Embryonic facial prominence (tissue), 1 donor: ENCODE results near the gene MMS19.

Experiments
- DNase-seq: peaks from one replicate; pipeline ENCODE4 v3.0.0-alpha.2; 2016; ENCODE audit errors: extremely low spot score

Gene MMS19, protein sequence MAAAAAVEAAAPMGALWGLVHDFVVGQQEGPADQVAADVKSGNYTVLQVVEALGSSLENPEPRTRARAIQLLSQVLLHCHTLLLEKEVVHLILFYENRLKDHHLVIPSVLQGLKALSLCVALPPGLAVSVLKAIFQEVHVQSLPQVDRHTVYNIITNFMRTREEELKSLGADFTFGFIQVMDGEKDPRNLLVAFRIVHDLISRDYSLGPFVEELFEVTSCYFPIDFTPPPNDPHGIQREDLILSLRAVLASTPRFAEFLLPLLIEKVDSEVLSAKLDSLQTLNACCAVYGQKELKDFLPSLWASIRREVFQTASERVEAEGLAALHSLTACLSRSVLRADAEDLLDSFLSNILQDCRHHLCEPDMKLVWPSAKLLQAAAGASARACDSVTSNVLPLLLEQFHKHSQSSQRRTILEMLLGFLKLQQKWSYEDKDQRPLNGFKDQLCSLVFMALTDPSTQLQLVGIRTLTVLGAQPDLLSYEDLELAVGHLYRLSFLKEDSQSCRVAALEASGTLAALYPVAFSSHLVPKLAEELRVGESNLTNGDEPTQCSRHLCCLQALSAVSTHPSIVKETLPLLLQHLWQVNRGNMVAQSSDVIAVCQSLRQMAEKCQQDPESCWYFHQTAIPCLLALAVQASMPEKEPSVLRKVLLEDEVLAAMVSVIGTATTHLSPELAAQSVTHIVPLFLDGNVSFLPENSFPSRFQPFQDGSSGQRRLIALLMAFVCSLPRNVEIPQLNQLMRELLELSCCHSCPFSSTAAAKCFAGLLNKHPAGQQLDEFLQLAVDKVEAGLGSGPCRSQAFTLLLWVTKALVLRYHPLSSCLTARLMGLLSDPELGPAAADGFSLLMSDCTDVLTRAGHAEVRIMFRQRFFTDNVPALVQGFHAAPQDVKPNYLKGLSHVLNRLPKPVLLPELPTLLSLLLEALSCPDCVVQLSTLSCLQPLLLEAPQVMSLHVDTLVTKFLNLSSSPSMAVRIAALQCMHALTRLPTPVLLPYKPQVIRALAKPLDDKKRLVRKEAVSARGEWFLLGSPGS

DNA sequence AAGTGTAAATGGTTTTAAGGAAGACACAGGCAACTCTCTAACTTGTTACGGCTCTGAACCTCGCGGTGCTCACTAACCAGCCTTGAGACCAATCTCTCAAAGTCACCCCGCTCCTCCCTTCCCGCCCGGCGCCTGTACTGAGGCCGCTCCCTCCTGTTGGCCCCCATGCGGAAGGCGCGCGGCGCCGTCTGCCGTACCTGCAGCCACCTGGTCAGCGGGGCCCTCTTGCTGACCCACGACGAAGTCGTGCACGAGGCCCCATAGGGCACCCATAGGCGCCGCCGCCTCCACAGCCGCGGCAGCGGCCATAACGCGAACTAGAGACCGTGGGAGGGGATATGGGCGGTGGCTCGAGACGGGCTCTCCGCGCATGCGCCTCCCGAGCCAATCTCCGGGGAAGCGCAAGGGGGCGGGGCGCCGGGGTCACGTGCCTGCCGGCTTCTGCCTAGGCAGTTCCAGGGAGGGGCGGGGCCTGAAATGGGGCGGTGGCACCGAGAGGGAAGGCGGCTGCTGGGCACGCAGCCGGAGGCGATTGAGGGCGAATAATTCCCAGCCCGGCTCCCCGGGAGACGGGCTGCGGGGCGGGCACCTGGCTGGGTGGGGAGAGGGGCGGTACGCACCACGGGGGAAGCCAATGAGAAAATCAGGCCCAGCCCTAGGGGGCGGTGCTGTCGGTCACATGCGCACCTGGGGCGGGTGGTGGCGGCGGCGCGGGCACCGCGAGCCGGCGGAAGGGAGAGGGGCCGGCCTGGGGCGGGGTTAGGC is at the start of gene MMS19:
Gene MMS19, minus strand, starts transcription at position 347 of the 765 bp plus-strand sequence. Its CDS starts 38 bp downstream, at position 309.
- peak; percentile 94 for DNase-seq

DNA sequence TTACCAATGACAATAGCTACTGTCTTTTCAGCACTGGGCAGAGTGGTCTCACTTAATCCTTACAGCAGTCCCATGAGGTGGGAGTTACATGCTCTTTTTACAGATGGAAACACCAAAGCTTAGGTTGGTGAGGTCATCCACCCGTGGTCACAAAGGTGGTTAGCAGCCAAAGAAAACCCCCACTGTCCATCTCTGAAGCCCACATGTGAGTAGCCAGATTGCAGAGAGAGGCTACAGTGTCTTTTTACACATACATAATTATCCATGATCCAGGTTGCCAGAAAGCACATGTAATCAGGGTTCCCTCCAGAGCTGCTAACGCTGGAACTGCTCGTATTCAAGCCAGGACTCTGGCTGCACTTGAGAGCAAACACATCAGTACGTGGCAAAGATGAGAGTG is 49.7 kb upstream of the MMS19 start:
- no peak for DNase-seq

DNA sequence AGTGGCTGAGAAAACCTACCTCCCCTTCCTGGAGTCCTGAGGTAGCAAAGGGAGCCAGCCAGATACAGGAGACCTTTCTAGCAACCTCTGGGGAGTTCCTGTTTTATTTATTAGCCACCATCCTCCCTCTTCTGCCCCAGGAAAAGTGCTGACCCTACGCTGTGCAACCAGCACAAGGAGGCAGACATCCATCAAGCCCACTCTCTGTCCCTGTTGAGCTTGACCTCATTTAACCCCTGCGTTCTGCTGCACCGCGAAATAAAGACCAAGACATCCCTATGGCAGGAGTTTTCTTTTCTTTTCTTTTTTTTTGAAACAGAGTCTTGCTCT is 49.0 kb upstream of the MMS19 start:
- DNase-seq = no peak

DNA sequence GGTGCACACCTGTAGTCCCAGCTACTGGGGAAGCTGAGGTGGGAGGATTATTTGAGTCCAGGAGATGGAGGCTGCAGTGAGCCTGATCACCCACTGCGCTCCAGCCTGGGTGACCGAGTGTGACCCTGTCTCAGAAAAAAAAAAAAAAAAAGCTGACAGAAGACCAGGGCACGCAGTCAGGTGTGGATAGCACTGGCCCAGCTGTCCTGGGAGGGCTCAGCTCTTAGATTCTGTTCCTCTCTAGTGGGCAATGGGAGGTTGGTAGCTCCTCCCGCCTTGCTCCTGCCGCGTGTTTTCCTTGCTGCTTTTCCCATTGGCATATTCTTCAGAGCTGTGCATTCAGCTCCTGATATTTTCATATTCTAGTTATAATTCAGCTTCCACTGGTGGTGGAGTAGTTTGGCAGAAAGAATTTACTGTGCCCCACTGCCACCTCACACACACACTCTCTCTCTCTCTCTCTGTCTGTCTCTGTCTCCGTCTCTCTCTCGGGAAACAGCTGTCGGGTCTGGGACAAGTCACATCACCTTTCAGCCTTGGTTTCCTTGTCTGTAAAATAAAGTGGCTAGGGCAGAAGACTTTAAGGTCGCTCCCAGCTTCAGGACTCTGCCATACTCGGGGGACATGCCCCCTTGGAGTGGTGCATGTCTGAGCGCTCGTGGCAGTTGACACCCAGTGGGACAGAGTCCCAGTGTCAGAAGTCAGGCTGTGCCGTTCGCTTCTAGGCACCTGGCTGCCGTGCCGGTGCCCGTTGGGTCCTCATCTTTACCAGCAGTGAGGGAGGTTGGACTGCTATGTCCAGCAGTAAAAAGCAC is 48.4 kb upstream of the MMS19 start:
- DNase-seq = no peak

DNA sequence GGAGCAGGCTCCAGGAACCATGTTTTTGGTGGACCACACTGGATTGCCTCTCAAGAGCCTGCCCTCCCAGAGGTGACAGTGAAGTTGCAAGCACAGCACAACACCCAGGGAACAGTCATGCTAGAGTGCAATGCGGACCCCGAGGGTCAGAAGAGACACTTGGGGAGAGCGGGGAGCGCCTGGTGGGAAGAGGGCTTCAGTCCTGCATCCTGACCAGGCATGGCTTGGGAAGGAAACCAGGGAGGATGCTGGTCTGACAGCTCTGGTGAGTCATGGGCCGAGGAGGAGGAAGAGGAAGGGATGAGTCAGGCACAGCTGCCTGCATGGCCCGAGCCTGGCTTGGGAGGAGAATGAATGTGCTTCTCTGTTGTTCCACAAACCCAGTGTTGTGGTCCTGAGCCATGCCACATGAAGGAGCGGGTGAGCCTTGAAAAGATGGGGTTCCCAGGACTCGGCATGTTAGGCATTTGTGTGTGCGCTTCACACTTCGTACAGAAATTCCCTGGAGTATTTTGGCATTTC is 44.9 kb upstream of the MMS19 start:
- no peak for DNase-seq

DNA sequence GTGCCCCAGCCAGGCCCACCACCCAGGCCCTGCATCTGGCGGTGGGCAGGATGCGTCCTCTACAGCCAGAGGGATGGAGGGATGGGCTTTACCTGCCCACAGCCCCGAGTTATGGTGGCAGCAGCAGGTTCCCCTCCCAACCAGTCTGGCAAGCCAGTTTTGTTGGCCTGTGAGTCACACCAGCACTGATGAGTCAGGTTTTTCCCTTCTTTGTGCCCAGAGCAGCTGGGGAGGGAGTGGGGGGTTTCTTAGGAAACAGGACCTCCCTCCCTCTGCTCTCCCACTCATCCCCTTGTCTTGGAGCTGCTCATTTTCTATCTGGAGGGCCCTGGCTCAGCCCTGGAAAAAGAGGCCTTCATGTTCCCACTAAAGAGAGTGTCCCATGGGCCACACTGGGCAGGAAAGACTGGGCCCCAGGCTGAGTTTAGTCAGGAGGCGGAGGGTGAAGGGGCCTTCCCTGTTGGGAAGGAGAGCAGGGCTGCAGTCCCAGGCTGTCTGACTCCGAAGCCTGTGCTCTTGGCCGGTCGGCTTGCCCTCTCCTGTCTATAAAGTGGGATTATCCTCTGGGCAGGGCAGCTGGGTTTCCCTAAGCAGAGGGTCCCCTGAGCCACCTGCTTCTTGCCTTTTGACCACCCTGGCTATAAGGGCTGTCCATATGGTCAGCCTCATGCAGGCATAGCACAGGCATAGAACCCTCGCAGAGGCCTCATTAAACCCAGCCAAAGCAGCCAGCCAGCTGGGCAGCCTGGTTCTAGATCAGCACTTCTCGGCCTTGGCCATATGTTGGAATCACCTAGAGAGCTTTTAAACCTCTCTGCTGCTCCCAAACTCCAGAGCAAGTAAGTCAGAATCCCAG is 44.2 kb upstream of the MMS19 start:
- peak; percentile 28 for DNase-seq

DNA sequence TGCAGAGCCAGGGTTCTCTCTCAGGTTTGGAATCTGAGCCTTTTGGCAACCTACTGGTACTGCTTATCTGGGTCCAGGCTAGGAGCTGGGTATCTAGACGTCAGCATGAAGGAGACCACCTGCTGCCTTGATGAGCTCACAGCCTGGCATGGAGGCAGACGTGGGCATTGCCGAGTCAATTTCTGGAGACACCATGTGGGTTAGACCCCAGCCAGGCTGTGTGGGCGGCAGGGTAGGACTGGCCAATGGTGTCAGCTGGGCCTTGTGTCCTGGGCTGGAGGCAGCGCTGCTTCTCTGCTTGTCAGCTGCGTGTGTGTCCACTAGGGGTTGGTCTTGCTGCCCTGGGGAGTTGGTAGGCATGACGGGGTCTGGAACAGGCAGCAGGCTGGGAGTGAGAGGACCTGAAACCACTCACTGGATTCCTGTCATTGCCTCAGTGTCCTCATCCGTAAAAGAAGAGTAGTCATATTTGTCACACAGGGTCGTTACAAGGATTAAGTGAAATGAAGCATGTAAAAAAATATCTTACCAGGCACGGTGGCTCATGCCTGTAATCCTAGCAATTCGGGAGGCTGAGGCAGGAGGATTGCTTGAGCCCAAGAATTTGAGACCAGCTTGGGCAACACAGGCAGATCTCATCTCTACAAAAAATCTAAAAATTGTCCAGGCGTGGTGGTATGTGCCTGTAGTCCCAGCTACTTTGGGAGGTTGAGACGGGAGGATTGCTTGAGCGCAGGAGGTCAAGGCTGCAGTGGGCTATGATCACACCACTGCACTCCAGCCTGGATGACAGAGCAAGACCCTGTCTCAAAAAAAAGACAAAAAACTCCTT is 42.7 kb upstream of the MMS19 start:
- no peak for DNase-seq

DNA sequence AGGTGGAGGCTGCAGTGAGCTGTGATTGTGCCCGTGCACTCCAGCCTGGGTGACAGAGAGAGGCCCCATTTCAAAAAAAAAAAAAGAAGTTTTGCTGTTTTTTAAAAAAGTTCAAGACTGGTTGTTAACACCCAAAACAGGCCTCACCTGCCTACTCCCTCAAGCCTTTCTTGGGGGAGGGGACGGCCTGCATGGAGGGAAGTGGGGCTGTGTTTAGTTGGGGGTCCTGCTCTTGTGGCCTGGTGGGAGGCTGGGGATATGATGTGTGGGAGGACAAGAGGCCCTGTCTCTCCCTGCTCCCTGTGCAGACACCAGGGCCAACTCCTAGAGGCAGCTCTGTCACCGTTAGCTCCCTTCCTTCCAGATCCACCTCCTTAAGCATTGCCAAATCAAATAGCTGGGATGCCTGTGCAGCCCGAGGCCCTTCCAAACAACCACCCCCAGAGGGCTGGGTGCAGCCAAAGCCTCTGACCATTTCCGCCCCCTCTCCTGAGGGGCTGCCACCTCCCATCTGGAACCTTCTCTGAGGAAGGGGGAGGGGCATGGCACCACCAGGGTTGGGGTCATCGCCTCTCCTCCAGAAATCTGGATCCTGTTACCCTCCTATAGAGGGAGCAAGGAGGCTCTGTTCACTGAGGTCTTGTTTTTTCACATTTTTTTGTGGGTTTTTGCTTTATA is 41.4 kb upstream of the MMS19 start:
- no peak for DNase-seq

DNA sequence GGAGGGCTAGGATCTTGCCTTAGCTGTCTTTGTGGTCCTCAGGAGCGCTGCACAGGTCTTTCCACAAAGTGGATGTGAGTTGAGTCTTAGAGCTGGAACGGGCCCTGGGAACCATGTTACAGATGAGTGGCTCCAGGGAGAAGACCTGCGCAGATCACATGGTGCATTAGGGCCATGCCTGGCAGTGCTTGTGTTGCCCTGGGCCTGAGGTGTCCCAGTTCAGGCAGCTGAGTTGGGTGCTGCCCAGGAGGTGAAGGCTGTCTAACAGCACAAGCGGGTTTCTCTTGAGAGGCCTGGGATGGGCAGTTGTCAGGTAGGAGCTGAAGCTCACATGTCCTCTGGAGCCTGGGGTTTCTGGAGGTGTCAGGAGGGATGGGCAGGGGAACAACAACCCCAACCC is 40.6 kb upstream of the MMS19 start:
- DNase-seq = no peak

DNA sequence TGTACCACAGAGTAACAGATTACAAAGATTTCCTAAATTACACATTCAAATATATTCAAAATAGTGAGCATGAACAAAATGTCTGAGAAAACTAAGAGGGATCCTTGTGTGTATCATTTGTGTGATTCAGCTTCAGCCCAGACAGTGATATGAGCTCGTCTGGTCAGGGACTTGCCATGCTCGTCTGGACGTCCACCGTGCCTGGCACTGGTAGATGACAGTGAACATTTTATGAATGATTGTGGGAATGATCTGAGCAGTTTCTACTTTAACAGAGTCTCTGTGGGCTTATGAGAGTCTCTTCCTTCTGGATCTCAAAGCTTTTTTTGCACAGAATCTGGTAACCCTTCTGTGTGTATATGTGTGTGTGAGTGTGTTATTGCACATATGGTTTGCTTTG is 40.2 kb upstream of the MMS19 start:
- no peak for DNase-seq

DNA sequence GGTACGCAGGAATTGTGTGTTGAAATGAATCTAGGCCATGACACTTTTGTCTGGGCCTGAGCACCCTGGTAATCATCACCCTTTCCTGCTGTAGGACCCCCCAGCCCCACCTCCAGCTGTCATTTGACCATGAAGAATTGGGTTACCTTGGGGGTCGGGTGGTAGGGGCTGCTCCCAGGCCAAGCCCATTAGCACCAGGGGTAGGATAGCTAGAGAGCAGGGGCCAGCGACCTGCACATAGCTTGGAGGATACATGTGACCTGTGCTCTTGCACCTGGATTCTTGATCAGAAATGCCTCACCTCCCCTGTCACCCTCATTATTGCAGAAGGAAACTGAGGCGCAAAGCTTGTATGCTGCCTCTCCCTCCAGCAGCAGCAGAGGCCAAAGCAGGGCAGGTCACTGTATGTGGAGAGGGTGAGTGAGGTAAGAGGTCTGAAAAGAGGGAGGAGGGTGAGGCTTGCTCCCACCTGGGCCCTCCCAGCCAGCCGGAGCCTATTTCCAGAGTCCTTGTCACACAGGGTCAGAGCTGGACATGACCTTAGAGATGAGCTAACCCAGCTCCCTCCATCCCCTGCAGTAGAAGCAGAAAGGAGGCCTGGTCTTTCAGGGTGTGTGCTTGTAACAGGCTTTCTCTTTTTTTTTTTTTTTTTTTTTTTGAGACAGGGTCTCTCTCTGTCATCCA is 39.1 kb upstream of the MMS19 start:
- no peak for DNase-seq

DNA sequence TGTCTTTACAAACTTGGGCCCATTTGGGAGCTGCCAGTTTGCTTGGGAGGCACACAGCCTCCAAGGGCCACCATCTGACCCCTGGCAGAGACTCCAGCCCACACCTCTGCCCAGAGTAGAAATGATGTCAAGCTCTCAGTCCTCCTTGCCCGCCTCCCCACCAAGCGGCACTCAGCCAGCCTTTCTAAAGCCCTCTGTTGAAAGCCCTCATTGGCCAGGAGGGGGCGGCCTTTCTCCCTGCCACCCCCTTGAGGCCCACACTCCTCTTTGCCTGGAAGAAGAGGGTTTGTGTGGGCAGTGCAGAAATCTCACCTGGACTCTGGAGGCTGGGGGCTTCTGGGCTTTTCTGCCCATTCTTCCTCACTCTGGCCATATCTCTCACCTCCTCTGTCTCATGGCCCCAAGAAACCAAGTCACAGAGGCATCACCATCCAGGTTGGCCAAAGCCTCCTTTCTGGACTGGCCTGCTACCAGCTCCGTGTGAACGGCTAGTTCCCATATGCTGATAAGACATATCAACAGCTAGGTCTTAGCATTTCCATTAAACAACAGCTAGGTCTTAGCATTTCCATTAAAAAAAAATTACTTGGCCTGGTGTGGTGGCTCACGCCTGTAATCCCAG is 36.6 kb upstream of the MMS19 start:
- no peak for DNase-seq

DNA sequence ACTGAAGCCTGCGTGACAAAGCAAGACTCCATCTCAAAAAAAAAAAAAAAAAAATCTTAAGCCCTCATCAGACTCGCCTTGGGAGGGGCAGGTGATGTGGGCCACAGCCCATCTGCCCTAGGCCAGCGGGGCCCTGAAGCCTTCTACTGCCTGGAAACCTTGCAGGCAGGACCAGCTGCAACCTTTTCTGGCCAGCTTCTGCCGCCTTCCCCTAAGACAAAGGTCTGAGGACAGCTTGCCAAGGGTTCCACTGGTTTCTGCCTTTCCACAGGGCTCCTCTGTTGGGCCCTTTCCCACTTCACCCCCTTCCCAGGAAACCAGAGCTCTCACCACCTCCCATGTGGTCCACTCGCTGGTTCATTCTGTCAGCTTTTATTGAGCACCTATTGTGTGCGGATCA is 35.7 kb upstream of the MMS19 start:
- no peak for DNase-seq

DNA sequence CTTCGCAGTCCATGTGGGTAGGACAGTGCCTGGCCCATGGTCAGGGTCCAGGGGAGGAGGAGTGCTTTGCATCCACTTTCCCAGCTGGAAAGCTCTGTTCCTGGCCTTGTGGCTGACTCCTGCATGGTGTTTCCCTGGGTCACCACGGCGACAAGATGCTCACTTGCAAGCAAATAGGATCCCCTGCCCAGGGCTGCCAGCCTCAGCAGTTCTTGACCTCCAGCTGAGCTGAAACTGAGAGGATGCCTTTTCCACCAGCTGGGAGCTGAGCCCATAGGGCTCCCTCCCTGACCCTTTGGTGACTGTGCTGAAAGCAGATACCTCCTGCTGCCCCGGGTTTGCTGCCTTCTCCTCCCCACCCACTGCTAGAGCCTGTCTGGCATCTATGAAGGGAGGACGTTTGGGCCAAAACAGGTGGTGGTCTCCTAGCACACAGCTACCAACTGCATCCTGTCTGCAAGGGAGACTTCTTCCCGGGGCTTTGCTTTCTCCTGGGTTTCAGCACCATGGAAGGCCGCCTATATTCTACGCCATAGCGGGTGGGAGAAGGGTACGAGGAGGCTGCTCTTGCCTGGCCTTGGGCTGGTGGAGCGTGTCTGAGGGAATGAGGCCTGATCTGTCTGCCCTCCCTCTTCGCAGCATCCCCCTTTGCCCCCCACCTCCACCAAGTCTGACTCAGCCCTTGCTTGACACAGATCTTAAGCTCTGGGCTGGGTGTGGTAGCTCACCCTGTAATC is 34.9 kb upstream of the MMS19 start:
- no peak for DNase-seq

DNA sequence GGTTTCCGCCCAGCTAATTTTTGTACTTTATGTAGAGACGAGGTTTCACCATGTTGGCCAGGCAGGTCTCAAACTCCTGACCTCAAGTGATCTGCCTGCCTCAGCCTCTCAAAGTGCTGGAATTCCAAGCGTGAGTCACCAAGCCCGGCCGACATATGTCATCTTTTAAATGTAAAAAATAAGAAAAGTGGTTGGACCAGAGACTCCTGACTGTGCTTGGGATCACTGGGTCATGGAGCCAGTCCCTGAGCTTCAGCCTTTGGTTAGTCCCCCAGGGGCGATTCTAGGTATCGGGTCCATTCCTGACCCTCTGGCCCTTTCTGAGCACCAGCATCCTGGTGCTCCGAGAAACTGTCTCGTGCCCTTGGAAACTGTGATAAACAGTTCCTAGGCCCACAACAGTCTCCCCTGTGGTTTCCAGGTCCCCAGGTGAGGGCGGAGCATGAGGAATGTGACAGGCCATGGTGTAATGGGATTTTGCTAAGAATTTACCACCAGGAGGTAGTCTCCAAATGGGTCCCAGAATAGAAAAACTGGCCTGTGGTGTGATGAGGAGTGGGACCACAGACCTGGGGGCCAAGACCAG is 33.3 kb upstream of the MMS19 start:
- no peak for DNase-seq
